Caco-2 (cell line): ENCODE data around the gene CTCFL. TPM values are rescaled to one million over a fixed set of nuclear protein-coding genes. Genes with fewer than 3 reads are reported as not detected.

Source experiments
- BruUV-seq: library from RNA; stranded (reverse); fragments of 400-500 nt; replicated peaks from 2 replicates; lab custom pipeline; 2021; lab: Mats Ljungman, UMichigan
- CTCF ChIA-PET: fragments of 300-600 bp; sonication (Branson Sonifier 250); formaldehyde crosslinking; loops from one replicate; lab custom pipeline; 2022; ENCODE audit warnings: antibody characterized with exemption; lab: Charles Lee
- POLR2A ChIA-PET: fragments of 300-600 bp; sonication (Branson Sonifier 250); formaldehyde crosslinking; loops from one replicate; lab custom pipeline; 2022; ENCODE audit warnings: antibody characterized with exemption; lab: Charles Lee
- DNase-seq, 2 experiments: peaks; one replicate each; pipeline versions ENCODE4 v3.0.0 to v3.0.0-alpha.2; 2020 to 2022
- H3K27me3 ChIP-seq: replicated peaks from 2 replicates; pipeline ENCODE4 v1.6.0; 2011; ENCODE audit warnings: low read length; ENCODE audit not compliant: control insufficient read depth, insufficient read depth
- H3K36me3 ChIP-seq: 2 replicates; pipeline ENCODE4 v1.5.1; 2011; ENCODE audit warnings: low read length; ENCODE audit not compliant: control insufficient read depth, insufficient read depth
- H3K4me1 ChIP-seq: fragments of 250-450 bp; sonication (Bioruptor Pico); 2 replicates; pipeline ENCODE4 v1.5.1; 2020; ENCODE audit warnings: mild to moderate bottlenecking
- H3K4me3 ChIP-seq: 2 replicates; pipeline ENCODE4 v1.5.1; 2011; ENCODE audit warnings: low read depth, mild to moderate bottlenecking, control low read depth, low read length
- H3K9me3 ChIP-seq: fragments of 250-450 bp; sonication (Bioruptor Pico); 2 replicates; pipeline ENCODE4 v1.5.1; 2020; ENCODE audit warnings: mild to moderate bottlenecking, moderate library complexity
- H3K27ac Mint-ChIP-seq: one replicate; pipeline ENCODE4 v1.8.0; 2022; ENCODE audit warnings: mixed read lengths; ENCODE audit not compliant: unreplicated experiment
- H3K27me3 Mint-ChIP-seq: one replicate; pipeline ENCODE4 v1.8.0; 2022; ENCODE audit warnings: mixed read lengths; ENCODE audit not compliant: insufficient read depth, unreplicated experiment
- H3K36me3 Mint-ChIP-seq: one replicate; pipeline ENCODE4 v1.8.0; 2022; ENCODE audit warnings: mild to moderate bottlenecking, mixed read lengths; ENCODE audit not compliant: insufficient read depth, unreplicated experiment
- H3K4me1 Mint-ChIP-seq: one replicate; pipeline ENCODE4 v1.8.0; 2022; ENCODE audit warnings: low read depth, mixed read lengths; ENCODE audit not compliant: unreplicated experiment
- H3K4me3 Mint-ChIP-seq: one replicate; pipeline ENCODE4 v1.8.0; 2022; ENCODE audit warnings: mild to moderate bottlenecking, moderate library complexity, mixed read lengths; ENCODE audit not compliant: unreplicated experiment
- H3K9me3 Mint-ChIP-seq: one replicate; pipeline ENCODE4 v1.8.0; 2022; ENCODE audit warnings: mixed read lengths; ENCODE audit not compliant: unreplicated experiment
- CTCF ChIP-seq, 2 experiments: fragments of 200-600 bp in 1 of 2; IDR thresholded peaks; 1 replicate in 1 of 2; 2 replicates in 1 of 2; pipeline versions ENCODE4 v1.5.1 to v1.8.0; 2011 to 2022; ENCODE audit warnings: antibody characterized with exemption in 1 of 2, control low read depth in 1 of 2, inconsistent platforms in 1 of 2, low read depth in 1 of 2, low read length in 1 of 2, mild to moderate bottlenecking in 1 of 2, moderate library complexity in 1 of 2; ENCODE audit not compliant: insufficient read depth in 1 of 2, severe bottlenecking in 1 of 2, unreplicated experiment in 1 of 2
- intact Hi-C: fragments of 100-400 bp; cut with micrococcal nuclease; formaldehyde crosslinking; loops from one replicate; pipeline ENCODE4 v1.10.0; 2022; ENCODE audit not compliant: unreplicated experiment
- total RNA-seq: library from RNA; stranded (reverse); gene quantifications from 2 replicates; pipeline ENCODE4 v1.2.3, GENCODE V29; 2022

The CTCFL gene
- total RNA-seq, 1 experiment from 2014 or later: not detected

- no peaks in the 10 kb centered on the region for H3K36me3 ChIP-seq
- no peaks in the 10 kb centered on the region for H3K4me1 Mint-ChIP-seq
- POLR2A ChIA-PET: no interaction called here
- H3K9me3 Mint-ChIP-seq: no peaks in the 10 kb centered on the region
- H3K27ac Mint-ChIP-seq: no peak overlapping the region
- no peak for TF ChIP-seq CTCF (IDR thresholded peaks at IDR 0.05; ENCODE audit: insufficient read depth in 1 of 2, low read depth in 1 of 2, low read length in 1 of 2, severe bottlenecking in 1 of 2, unreplicated experiment in 1 of 2)
- no peak overlapping the region for H3K4me3 ChIP-seq
- H3K9me3 ChIP-seq: 0 out of 2 replicates have a peak, but pooled peaks cover under 1% of the 10 kb centered on the region
- no peaks in the 10 kb centered on the region for H3K4me1 ChIP-seq
- peaks cover 15% of the 10 kb centered on the region for H3K27me3 Mint-ChIP-seq
- H3K36me3 Mint-ChIP-seq: no peaks in the 10 kb centered on the region
- intact Hi-C loops: no loop called here
- no TSS peak for BruUV-seq
- H3K4me3 Mint-ChIP-seq: no peak overlapping the region
- peaks cover 2% of the 10 kb centered on the region for H3K27me3 ChIP-seq
- CTCF ChIA-PET: interaction anchor here (0.9 kb wide), 1 partner anchor 68 kb away, joined by 3 read pairs; no protein-coding TSS in a partner anchor
- no peak for DNase-seq
Observed at GRCh38 chr20:57543754-57544153, 18.8 kb upstream of the CTCFL start.

- peaks cover 10% of the 10 kb centered on the region for H3K9me3 Mint-ChIP-seq
- H3K36me3 Mint-ChIP-seq: no peaks in the 10 kb centered on the region
- H3K4me1 ChIP-seq: no peaks in the 10 kb centered on the region
- POLR2A ChIA-PET: no interaction called here
- peaks cover 8% of the 10 kb centered on the region; the same call in 1 of the 2 replicates for H3K9me3 ChIP-seq
- H3K27me3 ChIP-seq: peaks cover 1% of the 10 kb centered on the region; the same call in 1 of the 2 replicates
- CTCF ChIA-PET: no interaction called here
- H3K4me1 Mint-ChIP-seq: no peaks in the 10 kb centered on the region
- H3K27ac Mint-ChIP-seq: no peak overlapping the region
- H3K36me3 ChIP-seq: no peaks in the 10 kb centered on the region
- peaks cover 20% of the 10 kb centered on the region for H3K27me3 Mint-ChIP-seq
- TF ChIP-seq CTCF (IDR thresholded peaks at IDR 0.05; ENCODE audit: insufficient read depth in 1 of 2, low read depth in 1 of 2, low read length in 1 of 2, severe bottlenecking in 1 of 2, unreplicated experiment in 1 of 2): no peak
- no peak for DNase-seq
- H3K4me3 Mint-ChIP-seq: no peak overlapping the region
- intact Hi-C loops: no loop called here
- no peak overlapping the region for H3K4me3 ChIP-seq
- no TSS peak for BruUV-seq
Observed at GRCh38 chr20:57540890-57541580, 16.1 kb upstream of the CTCFL start.

GRCh38 chr20:57539889-57540288 is 14.9 kb upstream of the CTCFL start:
- BruUV-seq: no TSS peak
- Mint-ChIP-seq H3K4me3 (no peak overlapping the region), H3K4me1 (no peaks in the 10 kb centered on the region), H3K27ac (no peak overlapping the region), H3K27me3 (peaks cover 19% of the 10 kb centered on the region), H3K9me3 (peaks cover 10% of the 10 kb centered on the region), H3K36me3 (no peaks in the 10 kb centered on the region)
- Histone ChIP-seq H3K27me3 (peaks cover 1% of the 10 kb centered on the region; the same call in 1 of the 2 replicates), H3K4me3 (no peak overlapping the region), H3K4me1 (no peaks in the 10 kb centered on the region), H3K36me3 (no peaks in the 10 kb centered on the region), H3K9me3 (peaks cover 9% of the 10 kb centered on the region; the same call in 1 of the 2 replicates)
- DNase-seq: no peak
- ChIA-PET POLR2A (no interaction called here), CTCF (no interaction called here)
- intact Hi-C loops: no loop called here
- TF ChIP-seq CTCF (IDR thresholded peaks at IDR 0.05; ENCODE audit: insufficient read depth in 1 of 2, low read depth in 1 of 2, low read length in 1 of 2, severe bottlenecking in 1 of 2, unreplicated experiment in 1 of 2): no peak
